Activated CD4-positive, CD25-positive, alpha-beta regulatory T cell treated with anti-CD3 and anti-CD28 coated beads, Interleukin-2, amount 50 U/mL, for 72 hours (primary cell): ENCODE results near the gene DROSHA.
"Not testable (repeated sequence)": the region's sequence is repeated elsewhere in the genome, so short reads cannot be mapped to it uniquely, and the experiment has no call there.

Source experiments
- DNase-seq: peaks from one replicate; pipeline ENCODE4 v3.0.0; 2021

Gene DROSHA

GRCh38 chr5:31410089-31410488 is 121.8 kb downstream of the DROSHA start:
- no peak for DNase-seq

DNA sequence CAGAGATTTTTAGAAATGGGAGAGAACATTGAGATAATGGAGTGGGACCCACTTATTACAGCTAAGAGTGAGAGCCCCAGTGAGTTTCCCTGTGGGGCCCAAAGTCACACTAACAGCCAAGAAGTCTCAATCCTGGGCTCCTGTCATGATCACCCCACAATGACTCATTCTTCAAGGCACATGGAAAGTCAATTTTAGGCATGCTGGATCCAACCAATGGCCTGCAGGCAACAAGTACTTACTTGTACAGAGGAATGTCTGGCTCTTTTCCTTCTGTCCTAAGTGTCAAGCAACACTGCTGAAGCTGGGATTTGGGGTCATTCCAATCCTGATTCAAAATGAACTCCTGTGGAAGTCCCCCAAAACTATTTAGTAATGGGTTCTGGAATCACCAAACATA is 123.1 kb downstream of the DROSHA start:
- no peak for DNase-seq

GRCh38 chr5:31407921-31408693 is 123.8 kb downstream of the DROSHA start:
- DNase-seq = no peak

GRCh38 chr5:31404325-31404724 is 127.6 kb downstream of the DROSHA start:
- DNase-seq = no peak

GRCh38 chr5:31401691-31402090 is 130.2 kb downstream of the DROSHA start:
- DNase-seq = no peak

- no peak for DNase-seq
Measured at GRCh38 chr5:31397926-31398557, 133.9 kb downstream of the DROSHA start.

DNA sequence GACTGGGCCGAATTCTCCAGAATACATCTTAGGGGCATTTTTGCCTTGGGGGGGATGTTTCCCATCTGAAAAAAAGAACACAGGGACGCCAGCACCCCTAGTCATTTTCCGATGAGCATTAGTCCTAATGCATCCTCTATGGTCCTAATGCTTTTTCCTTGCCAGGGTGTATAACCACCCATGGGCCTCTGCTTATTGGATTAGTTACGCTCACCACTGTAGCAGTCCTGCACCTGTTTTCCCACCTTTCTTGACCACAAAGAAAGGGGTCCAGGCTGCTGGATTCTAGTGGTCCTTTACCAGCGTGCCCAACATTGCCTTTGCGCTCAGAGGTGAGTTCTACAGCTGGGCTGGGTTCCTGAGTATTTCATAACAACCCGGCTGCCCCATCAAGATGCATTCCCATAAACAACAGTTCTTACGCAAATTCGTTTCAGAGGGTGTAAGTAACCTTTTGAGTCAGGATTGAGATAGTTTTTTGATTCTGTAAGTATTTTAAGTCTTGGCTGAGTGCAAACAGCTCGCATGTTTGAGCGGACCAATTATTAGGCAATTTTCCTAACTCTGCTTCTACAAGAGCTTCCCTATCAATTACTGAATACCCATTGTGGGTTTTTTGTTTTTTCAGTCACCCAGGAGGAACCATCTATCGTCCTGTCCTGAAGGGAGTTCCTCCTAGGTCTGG is 135.1 kb downstream of the DROSHA start:
- no peak for DNase-seq

- DNase-seq = not testable (repeated sequence)
Measured at GRCh38 chr5:31395450-31396045, 136.3 kb downstream of the DROSHA start.

GRCh38 chr5:31393126-31393525 is 138.8 kb downstream of the DROSHA start:
- DNase-seq = no peak

- DNase-seq = no peak
Measured at GRCh38 chr5:31392061-31392460, 139.8 kb downstream of the DROSHA start.

GRCh38 chr5:31390256-31390655 is 141.6 kb downstream of the DROSHA start:
- no peak for DNase-seq

- no peak for DNase-seq
Measured at GRCh38 chr5:31385774-31386537, 145.9 kb downstream of the DROSHA start.

DNA sequence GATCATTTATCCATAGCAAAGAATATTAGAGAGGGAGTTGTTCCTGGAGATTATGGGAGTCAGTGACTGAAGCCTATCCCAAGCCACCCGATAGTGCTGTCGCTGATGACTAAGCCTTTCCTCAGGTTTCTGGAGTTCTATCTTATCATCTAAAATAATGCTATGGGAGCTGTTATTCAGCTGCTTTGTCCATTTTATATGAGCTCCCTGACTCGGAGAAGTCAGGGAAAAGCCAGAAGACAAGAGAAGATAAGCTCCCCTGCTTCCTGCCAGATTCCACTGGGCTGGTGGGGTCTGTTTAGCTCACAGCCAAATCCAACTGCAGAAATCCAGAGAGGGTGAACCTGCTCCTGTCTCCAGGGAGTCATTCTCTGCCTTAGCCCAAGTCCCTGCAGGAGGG is 148.2 kb downstream of the DROSHA start:
- no peak for DNase-seq

DNA sequence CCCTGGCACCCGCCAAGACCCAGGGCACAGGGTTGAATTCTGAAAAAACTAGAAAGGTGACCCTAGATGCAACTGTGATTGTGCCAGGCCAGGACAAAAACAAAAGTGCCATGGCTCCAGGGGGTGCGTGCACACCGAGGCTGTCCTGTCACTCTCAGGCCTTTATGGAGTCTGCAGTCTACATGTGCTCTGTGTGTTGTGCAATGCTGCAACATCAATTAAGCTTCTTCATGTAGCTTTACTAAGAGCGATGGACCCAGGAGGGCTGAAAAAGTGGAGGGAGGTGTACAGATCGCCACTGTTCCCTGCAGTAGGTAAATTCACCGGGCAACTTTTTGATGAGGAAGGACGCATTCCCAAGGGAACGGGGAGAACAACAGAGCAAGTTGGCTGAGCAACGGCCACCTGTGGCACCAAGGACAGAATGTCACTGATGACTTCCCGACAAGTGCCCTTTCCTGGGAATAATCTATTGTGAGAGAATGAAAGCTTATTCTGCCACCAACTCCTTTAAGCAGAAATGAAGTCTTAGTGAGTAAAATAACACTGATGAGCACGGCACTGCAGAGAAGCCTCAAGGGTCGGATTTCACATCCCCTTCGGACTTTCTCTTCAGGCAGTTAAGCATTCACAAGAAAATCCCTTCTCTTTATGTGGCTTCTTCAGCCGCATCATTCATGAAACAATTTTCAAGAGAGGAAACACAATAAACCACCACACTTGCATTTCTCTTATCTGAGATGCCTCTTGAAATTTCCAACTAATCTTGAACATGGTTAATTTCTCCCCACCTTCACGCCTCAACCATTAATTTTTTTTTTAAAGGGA is 149.6 kb downstream of the DROSHA start:
- no peak for DNase-seq

DNA sequence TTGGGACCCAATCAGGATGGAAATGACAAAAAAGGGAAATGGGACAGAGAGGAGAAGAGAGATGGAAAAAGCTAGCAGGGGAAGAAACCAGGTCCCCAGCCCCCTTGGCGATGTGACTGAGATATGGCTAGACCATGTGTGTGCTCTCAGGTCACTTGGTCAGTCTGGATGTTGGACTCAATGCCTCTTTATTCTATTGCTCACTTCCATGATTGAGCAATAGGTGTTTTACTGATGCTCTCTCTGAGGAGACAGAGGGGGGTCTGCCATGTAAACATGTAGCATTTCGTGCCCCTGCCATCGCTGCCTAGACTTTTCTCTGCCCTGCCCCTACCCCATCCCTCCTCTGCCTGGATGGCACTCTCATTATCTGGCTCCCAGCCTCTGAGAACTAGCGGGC is 150.6 kb downstream of the DROSHA start:
- no peak for DNase-seq

GRCh38 chr5:31380049-31380448 is 151.8 kb downstream of the DROSHA start:
- no peak for DNase-seq

- no peak for DNase-seq
Measured at GRCh38 chr5:31378838-31379237, 153.1 kb downstream of the DROSHA start.

DNA sequence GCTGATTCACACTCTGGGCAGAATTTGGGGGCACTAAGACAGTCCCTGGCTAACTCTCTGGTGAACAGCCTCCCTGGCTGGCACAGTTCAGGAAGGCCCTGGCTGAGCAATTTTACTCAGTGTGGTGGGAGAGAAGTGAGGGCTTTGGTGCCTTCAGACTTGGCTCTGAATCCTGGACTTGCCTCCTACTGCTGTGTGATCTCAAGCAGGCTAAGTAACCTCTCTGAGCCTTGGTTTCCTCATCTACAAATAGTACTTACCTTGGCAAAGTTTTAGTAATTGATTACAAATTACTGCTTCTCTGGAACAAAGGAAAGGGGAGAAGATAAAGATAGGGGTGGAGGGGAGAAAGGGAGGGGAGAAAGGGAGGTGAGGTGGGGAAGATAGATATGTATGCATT is 153.8 kb downstream of the DROSHA start:
- no peak for DNase-seq

DNA sequence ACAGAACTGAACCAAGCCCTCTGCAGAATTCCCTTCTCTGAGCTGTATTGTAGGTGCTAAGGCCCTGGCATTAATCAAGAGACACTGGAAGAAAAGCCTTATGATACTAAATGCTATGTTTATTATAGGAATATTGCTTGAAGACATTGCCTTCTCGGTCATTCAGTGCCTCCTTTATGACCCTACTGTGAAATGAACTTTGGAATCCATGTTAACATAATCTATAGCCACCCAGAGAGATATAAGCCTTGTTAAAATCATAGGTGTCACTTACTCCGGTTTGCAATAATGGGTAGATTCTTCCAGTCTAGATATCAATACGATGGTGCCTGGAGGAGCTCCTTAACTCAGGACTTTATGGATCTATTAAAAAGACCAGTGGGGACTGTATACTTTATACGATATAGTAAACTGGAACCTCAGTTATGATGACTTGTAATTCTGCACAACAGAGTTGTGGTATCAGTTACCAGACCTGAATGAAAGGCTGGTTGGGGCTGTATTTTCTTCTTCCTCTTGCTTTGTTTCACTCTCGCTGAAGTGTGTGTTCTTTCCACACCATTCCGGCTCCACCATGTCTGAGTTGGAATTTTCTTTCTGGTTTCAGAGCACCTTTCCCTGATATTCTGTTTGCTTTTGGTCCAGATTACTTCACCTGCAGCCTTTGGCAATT is 154.5 kb downstream of the DROSHA start:
- no peak for DNase-seq

DNA sequence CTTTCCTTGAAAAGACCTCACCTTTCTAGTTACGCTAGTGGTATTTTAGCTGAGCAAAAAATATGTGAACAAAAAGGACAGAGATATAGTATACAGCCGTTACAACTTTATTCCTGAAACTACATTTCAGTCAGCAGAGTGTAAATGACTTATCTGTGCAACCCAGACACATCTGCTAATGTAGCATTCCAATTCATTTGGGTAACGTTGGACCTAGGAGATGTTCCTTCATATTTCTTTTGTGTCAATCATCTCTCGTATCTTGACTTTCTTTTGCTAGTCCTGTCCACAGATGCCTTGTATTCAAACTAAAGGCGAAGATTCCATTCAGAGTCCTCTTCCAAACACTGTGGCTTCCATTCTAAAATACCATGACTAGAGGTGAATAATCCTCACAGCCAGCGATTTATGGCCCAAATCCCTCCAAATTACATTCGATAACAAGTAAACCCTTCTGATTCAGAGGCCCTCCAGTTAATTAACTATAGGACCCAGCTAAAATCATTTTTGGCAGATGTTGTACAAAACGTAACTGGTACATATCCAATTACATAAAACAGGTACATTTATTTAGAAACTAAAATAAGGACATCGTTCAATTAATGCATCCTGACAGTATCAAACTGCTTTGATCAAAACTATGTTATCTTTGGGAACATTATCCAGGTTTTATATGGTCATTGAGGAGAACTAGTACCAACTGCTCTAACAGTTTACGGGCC is 155.7 kb downstream of the DROSHA start:
- DNase-seq = no peak

DNA sequence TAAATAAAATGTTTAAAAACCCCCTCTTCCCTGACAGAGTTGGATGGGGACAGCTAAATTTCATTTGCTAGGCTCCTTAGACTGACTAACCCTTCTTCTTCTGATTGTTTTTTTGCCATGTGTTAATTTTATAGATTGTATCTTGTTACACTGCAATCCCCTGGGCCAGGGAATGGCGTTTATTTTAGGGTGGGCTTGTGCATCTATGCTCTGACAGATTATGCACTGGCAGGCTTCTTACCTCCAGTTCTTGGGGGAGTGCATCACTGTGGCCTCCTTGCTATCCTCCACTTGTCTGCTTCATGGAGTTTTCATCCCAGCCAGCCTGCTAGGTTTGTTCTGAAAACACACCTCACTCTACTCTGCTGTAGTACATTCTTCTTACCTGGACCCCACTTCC is 159.8 kb downstream of the DROSHA start:
- DNase-seq = no peak
